Glomerular endothelial cell (primary cell): ENCODE measurements around the gene ATP5PD. TPM values are rescaled to one million over a fixed set of nuclear protein-coding genes. Genes with fewer than 3 reads are reported as not detected.
"Not testable (repeated sequence)": the region's sequence is repeated elsewhere in the genome, so short reads cannot be mapped to it uniquely, and the experiment has no call there.

Experiments used
- DNase-seq: peaks from one replicate; pipeline ENCODE4 v3.0.0-alpha.2; 2011; ENCODE audit warnings: low read depth, low spot score; ENCODE audit errors: extremely low read depth
- total RNA-seq: library from RNA; depleted of rRNA; stranded (reverse); fragments of >200 nt; gene quantifications from 2 replicates; pipeline ENCODE4 v1.2.3, GENCODE V29; 2015

Gene ATP5PD
- total RNA-seq, 1 donor from 2014 or later: 228 TPM

GRCh38 chr17:75025398-75025734 is 21.4 kb downstream of the ATP5PD start:
- not testable (repeated sequence) for DNase-seq

GRCh38 chr17:75024686-75025397 is 21.9 kb downstream of the ATP5PD start:
- no peak for DNase-seq

GRCh38 chr17:75020331-75021110 is 26.2 kb downstream of the ATP5PD start:
- no peak for DNase-seq

GRCh38 chr17:75019710-75020109 is 27.1 kb downstream of the ATP5PD start:
- DNase-seq: no peak

DNA sequence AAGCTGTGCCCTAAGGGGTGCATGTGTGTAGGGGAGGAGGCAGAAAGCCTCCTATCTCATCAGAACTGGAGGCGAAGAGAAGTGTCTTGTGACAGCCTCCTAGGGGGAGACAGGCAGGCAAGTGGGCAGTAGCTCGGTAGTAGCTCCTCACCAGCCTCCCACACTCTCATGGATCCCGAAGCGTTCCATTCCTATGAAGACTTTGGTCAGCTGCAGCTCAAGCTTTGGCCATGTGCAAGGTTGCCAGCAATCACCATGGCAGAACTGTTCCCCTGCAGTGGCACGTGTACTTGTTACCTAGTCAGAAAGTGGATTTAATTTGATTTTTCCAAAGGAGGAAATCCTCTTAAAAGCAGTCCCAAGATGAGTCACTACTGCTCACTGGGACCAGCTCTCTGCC is 27.6 kb downstream of the ATP5PD start:
- no peak for DNase-seq

- no peak for DNase-seq
Observed at GRCh38 chr17:75013092-75013559, 33.6 kb downstream of the ATP5PD start.

- DNase-seq: no peak
Observed at GRCh38 chr17:75012346-75013091, 34.2 kb downstream of the ATP5PD start, which contains the start of gene MRPL58. MRPL58 (plus strand) TSS chr17:75012670; CDS start chr17:75012687, 17 bp downstream.

DNA sequence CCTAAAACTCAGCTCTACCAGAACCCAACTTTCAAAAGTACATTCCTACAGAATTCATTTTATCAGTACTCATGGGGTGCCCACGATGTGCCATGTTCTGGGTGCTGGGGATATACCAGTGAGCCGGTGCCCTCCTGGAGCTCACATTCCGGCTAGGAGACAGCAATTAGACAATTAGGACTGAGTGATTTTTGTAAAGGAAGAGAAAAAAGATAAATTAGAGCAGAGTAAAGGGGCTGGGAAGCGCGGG is 34.7 kb downstream of the ATP5PD start:
- no peak for DNase-seq

GRCh38 chr17:75011401-75012095 is 35.2 kb downstream of the ATP5PD start:
- no peak for DNase-seq

DNA sequence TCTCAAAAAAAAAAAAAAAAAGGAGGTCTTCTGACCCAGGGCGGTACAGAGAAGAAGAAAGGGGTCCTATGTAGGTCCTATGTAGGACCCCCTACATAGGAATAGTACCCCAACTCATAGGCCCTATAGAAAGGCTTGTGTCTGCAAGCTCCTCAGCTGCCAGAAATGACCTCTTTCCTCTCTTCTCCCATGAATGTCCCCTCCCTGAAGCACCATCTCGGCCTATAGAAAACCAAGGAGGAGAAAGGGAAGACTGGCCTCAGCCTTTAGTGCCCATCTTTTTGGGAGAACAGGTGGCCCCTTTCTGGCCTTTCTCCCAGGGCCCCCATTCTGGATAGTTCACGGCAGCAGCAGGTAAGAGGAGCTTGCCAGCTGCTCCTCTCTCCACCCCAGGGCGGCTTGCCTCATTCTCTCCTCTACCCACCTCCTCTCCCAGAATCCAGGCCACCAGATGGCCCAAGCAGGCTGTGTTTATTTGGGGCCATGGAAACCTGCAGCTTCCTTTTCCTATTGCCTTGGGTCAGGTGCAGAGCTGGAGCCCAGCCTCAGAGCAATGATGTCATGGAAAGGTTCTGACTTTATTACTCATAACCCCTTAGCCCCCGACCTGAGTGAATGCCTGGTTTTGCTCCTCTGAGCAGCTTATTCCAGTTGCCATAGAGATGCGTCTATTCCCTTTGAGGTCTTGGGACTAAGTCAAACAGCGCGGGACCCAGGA is 35.9 kb downstream of the ATP5PD start:
- DNase-seq: no peak

GRCh38 chr17:75009139-75009724 is 37.5 kb downstream of the ATP5PD start:
- DNase-seq: no peak

- DNase-seq: no peak
Observed at GRCh38 chr17:75008373-75008772, 38.4 kb downstream of the ATP5PD start.

- DNase-seq: no peak
Observed at GRCh38 chr17:75006653-75007052, 40.1 kb downstream of the ATP5PD start.

GRCh38 chr17:75006084-75006483 is 40.7 kb downstream of the ATP5PD start:
- not testable (repeated sequence) for DNase-seq

GRCh38 chr17:75005291-75005690 is 41.5 kb downstream of the ATP5PD start:
- no peak for DNase-seq

DNA sequence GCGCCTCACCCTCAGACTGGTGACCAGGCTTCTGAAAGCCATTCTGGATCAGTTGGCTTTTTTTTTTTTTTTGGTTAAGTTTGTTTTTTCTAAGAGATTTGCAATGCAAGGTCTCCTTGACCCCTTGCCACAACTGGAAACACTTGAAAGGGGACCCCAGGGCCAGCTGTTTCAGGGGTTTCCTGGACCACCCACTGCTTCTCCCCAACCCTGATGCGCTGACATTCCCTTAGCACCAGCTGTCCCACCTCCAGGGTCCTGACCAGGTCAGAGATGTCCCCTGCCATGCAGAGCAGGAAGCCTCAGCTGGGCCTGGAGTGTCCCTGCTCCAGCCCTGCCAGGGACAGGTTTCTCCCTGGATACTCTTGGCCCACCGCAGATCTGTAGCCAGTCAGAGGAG is 42.4 kb downstream of the ATP5PD start:
- no peak for DNase-seq

DNA sequence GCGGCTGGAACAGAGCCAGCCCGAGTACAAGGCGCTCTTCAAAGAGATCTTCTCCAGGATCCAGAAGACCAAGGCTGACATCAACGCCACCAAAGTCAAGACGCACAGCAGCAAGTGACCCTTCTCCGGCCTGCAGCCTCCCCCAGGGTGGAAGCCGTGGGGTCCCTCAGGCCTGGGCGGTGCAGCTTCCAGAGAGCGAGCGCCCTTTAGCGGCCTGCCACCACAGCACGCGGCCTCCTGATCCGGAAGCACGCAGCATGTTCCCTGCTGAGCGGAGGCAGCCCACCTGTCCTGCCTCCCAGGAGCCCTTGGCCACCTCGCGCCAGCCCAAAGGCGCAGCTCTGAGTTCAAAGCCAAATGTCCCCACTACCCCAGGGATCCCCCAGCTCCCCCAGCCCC is 42.8 kb downstream of the ATP5PD start:
- no peak for DNase-seq

DNA sequence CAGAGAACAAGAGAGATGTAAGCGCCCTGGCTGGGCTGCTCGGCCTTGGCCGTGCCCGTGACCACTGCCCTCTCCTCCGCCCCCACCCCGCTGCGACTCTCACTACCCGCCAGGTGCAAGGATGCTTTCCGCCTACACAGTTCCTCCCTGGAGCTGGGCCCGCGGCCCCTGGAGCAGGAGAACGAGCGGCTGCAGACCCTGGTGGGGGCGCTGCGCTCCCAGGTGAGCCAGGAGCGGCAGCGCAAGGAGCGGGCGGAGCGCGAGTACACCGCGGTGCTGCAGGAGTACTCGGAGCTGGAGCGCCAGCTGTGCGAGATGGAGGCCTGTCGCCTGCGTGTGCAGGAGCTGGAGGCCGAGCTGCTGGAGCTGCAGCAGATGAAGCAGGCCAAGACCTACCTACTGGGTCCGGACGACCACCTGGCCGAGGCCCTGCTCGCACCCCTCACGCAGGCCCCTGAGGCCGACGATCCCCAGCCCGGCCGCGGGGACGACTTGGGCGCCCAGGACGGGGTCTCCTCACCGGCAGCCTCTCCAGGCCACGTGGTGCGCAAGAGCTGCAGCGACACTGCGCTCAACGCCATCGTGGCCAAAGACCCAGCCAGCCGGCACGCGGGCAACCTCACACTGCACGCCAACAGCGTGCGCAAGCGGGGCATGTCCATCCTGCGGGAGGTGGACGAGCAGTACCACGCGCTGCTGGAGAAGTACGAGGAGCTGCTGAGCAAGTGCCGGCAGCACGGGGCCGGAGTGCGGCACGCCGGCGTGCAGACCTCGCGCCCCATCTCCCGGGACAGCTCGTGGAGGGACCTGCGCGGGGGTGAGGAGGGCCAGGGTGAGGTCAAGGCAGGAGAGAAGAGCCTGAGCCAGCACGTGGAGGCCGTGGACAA is 43.5 kb downstream of the ATP5PD start:
- DNase-seq: no peak
